H1 (cell line): Measurements from ENCODE around the gene LPCAT3.

Experiments used
- CHD2 ChIP-seq: IDR thresholded peaks from 2 replicates; pipeline ENCODE4 v1.6.1; 2012; ENCODE audit warnings: low read length, improper control_type of control experiment
- CREB1 ChIP-seq: IDR thresholded peaks from 2 replicates; pipeline ENCODE4 v1.6.1; 2012; ENCODE audit warnings: inconsistent platforms
- CTCF ChIP-seq, 3 experiments: IDR thresholded peaks; 1 replicate in 2 of 3; 2 replicates in 1 of 3; pipeline versions ENCODE4 v1.5.1 to v1.6.1; 2011; ENCODE audit warnings: low read length in 3 of 3, mild to moderate bottlenecking in 3 of 3, inconsistent platforms in 2 of 3, low read depth in 1 of 3, moderate library complexity in 1 of 3; ENCODE audit not compliant: insufficient read depth in 1 of 3; ENCODE audit errors: control extremely low read depth in 1 of 3
- POLR2A ChIP-seq, 2 experiments: IDR thresholded peaks; 1 replicate in 1 of 2; 2 replicates in 1 of 2; pipeline ENCODE4 v1.6.1; 2011; ENCODE audit warnings: low read depth in 2 of 2, low read length in 2 of 2, mild to moderate bottlenecking in 2 of 2; ENCODE audit errors: control extremely low read depth in 1 of 2
- POLR2AphosphoS5 ChIP-seq: IDR thresholded peaks from 2 replicates; pipeline ENCODE4 v1.6.1; 2011; ENCODE audit warnings: low read depth, low read length
- RFX5 ChIP-seq: IDR thresholded peaks from 2 replicates; pipeline ENCODE4 v1.6.1; 2011; ENCODE audit warnings: low read depth, low read length, improper control_type of control experiment, borderline replicate concordance
- SIRT6 ChIP-seq: IDR thresholded peaks from one replicate; pipeline ENCODE4 v1.7.1; 2012; ENCODE audit warnings: low read length, inconsistent platforms
- SUZ12 ChIP-seq: fragments of 200-600 bp; sonication (generic); IDR thresholded peaks from 2 replicates; pipeline ENCODE4 v1.6.1; 2012; ENCODE audit warnings: mild to moderate bottlenecking, inconsistent platforms, low read length, moderate library complexity, mixed read lengths

- no peak for TF ChIP-seq CTCF (IDR thresholded peaks at IDR 0.05; ENCODE audit: control extremely low read depth in 1 of 3, insufficient read depth in 1 of 3, low read depth in 1 of 3, low read length in 3 of 3)
- no peak for TF ChIP-seq CREB1
- no peak for TF ChIP-seq SIRT6
- no peak for TF ChIP-seq RFX5
- TF ChIP-seq POLR2AphosphoS5, result peak; percentile 71; the same call in 1 of the 2 replicates
- TF ChIP-seq SUZ12, result no peak
- no peak for TF ChIP-seq CHD2
- no peak; a peak in 1 of 3 replicates for TF ChIP-seq POLR2A (IDR thresholded peaks at IDR 0.05; ENCODE audit: control extremely low read depth in 1 of 2, low read depth in 2 of 2, low read length in 2 of 2)
Observed at GRCh38 chr12:6970096-6970527, 48.2 kb downstream of the LPCAT3 start.
